ENCODE results near the gene NHLRC4.

The NHLRC4 gene

DNA sequence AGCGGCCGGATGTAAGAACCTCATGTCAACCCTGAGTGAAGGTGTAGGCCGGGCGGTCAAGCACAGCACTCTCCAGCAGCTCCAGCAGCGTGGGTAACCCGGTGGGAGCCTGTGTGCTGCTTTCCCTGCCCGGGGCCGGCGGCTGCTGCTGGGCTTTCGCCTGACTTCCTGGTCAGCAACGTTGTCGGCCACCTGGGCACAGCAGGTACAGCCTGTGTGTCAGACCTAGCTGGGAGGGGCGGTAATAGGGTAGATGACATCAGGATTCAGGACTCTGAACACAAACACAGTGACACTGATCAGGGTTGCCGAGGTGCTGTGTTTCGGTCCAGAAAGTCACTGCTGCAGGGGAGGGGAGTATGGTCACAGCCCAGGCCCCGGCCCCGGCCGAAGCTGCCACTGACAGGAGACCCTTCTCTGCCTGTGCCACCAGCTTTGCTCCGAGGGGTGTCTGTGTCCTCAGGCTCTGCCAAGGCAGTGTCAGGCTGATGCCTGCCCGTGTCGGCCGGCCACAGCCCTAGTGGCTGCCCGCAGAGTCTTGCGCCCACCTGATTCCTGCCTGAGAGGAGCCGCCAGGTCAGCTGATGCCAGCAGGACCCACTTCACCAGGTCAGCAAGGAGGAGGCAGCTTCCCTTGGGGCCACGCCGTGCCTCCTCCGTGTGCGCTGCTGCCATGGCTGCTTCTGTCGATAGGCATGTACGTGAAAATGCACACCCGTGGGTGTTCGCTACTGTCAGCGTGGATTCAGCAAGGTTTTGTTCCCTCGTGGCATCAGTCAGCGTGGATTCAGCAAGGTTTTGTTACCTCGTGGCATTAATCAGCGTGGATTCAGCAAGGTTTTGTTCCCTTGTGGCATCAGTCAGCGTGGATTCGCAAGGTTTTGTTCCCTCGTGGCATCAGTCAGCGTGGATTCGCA, 32.3 kb downstream of the NHLRC4 start:
- TF ChIP-seq ARNTL (CRISPR knock-in tag; IDR thresholded peaks at IDR 0.05; ENCODE audit: borderline replicate concordance, low read depth) (no peak), ZFP30 (CRISPR knock-in tag; IDR thresholded peaks at IDR 0.05) (no peak), BACH2 (CRISPR knock-in tag; IDR thresholded peaks at IDR 0.05; ENCODE audit: borderline replicate concordance) (no peak), ZNF70 (CRISPR knock-in tag; IDR thresholded peaks at IDR 0.05) (no peak), PPARA (CRISPR knock-in tag; IDR thresholded peaks at IDR 0.05; ENCODE audit: borderline replicate concordance) (no peak), ESRRG (CRISPR knock-in tag; IDR thresholded peaks at IDR 0.05) (no peak), OSR1 (CRISPR knock-in tag; IDR thresholded peaks at IDR 0.05) (no peak), ZC3H10 (CRISPR knock-in tag; IDR thresholded peaks at IDR 0.05) (no peak), CSDC2 (CRISPR knock-in tag; IDR thresholded peaks at IDR 0.05) (no peak), ZNF8 (CRISPR knock-in tag; IDR thresholded peaks at IDR 0.05) (no peak), SNAI2 (CRISPR knock-in tag; IDR thresholded peaks at IDR 0.05) (no peak), ISL1 (CRISPR knock-in tag; IDR thresholded peaks at IDR 0.05) (no peak), RARB (CRISPR knock-in tag; IDR thresholded peaks at IDR 0.05) (no peak)
- TF ChIP-seq, protein P1, sequence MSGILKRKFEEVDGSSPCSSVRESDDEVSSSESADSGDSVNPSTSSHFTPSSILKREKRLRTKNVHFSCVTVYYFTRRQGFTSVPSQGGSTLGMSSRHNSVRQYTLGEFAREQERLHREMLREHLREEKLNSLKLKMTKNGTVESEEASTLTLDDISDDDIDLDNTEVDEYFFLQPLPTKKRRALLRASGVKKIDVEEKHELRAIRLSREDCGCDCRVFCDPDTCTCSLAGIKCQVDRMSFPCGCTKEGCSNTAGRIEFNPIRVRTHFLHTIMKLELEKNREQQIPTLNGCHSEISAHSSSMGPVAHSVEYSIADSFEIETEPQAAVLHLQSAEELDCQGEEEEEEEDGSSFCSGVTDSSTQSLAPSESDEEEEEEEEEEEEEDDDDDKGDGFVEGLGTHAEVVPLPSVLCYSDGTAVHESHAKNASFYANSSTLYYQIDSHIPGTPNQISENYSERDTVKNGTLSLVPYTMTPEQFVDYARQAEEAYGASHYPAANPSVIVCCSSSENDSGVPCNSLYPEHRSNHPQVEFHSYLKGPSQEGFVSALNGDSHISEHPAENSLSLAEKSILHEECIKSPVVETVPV (CRISPR knock-in tag; IDR thresholded peaks at IDR 0.05): no peak
- no peak for ATAC-seq

DNA sequence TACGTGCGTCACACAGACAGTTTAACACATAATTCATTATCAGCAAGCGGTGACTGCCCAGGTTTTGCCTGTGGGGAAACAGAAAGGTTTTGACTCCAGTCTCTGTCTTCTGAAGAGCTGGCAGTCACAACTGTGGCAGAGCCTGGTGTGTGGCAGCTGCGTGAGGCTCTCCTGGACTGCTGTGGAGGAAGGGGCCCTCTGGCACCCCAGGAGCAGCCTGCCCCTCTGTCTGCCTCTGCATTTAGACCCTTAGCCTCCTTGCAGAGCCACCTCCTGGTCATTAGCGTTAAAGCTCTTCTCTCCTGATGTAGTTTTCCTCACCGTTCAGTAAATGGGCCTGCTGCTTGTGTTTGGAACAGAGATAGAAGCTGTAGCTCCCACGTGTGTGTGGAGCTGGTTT, 34.0 kb downstream of the NHLRC4 start:
- ATAC-seq: peak; percentile 67
- TF ChIP-seq BACH2 (CRISPR knock-in tag; IDR thresholded peaks at IDR 0.05; ENCODE audit: borderline replicate concordance) (no peak), ZNF70 (CRISPR knock-in tag; IDR thresholded peaks at IDR 0.05) (no peak), ZC3H10 (CRISPR knock-in tag; IDR thresholded peaks at IDR 0.05) (no peak), ARNTL (CRISPR knock-in tag; IDR thresholded peaks at IDR 0.05; ENCODE audit: borderline replicate concordance, low read depth) (no peak), ZFP30 (CRISPR knock-in tag; IDR thresholded peaks at IDR 0.05) (no peak), OSR1 (CRISPR knock-in tag; IDR thresholded peaks at IDR 0.05) (no peak), CSDC2 (CRISPR knock-in tag; IDR thresholded peaks at IDR 0.05) (no peak), RARB (CRISPR knock-in tag; IDR thresholded peaks at IDR 0.05) (no peak), ESRRG (CRISPR knock-in tag; IDR thresholded peaks at IDR 0.05) (no peak), PPARA (CRISPR knock-in tag; IDR thresholded peaks at IDR 0.05; ENCODE audit: borderline replicate concordance) (no peak), ZNF8 (CRISPR knock-in tag; IDR thresholded peaks at IDR 0.05) (no peak), TCF4 (CRISPR knock-in tag; IDR thresholded peaks at IDR 0.05; ENCODE audit: borderline replicate concordance) (no peak), GLIS3 (CRISPR knock-in tag; IDR thresholded peaks at IDR 0.05) (no peak), ZNF565 (CRISPR knock-in tag; conservative IDR thresholded peaks at IDR 0.05; ENCODE audit: low read depth) (no peak), ISL1 (CRISPR knock-in tag; IDR thresholded peaks at IDR 0.05) (no peak)
- TF ChIP-seq, protein P2, sequence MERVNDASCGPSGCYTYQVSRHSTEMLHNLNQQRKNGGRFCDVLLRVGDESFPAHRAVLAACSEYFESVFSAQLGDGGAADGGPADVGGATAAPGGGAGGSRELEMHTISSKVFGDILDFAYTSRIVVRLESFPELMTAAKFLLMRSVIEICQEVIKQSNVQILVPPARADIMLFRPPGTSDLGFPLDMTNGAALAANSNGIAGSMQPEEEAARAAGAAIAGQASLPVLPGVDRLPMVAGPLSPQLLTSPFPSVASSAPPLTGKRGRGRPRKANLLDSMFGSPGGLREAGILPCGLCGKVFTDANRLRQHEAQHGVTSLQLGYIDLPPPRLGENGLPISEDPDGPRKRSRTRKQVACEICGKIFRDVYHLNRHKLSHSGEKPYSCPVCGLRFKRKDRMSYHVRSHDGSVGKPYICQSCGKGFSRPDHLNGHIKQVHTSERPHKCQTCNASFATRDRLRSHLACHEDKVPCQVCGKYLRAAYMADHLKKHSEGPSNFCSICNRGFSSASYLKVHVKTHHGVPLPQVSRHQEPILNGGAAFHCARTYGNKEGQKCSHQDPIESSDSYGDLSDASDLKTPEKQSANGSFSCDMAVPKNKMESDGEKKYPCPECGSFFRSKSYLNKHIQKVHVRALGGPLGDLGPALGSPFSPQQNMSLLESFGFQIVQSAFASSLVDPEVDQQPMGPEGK (CRISPR knock-in tag; IDR thresholded peaks at IDR 0.05; ENCODE audit: borderline replicate concordance): no peak
- TF ChIP-seq, protein P3, sequence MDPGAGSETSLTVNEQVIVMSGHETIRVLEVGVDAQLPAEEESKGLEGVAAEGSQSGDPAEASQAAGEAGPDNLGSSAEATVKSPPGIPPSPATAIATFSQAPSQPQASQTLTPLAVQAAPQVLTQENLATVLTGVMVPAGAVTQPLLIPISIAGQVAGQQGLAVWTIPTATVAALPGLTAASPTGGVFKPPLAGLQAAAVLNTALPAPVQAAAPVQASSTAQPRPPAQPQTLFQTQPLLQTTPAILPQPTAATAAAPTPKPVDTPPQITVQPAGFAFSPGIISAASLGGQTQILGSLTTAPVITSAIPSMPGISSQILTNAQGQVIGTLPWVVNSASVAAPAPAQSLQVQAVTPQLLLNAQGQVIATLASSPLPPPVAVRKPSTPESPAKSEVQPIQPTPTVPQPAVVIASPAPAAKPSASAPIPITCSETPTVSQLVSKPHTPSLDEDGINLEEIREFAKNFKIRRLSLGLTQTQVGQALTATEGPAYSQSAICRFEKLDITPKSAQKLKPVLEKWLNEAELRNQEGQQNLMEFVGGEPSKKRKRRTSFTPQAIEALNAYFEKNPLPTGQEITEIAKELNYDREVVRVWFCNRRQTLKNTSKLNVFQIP (CRISPR knock-in tag; IDR thresholded peaks at IDR 0.05; ENCODE audit: borderline replicate concordance, low read depth): no peak
- TF ChIP-seq, protein P4, sequence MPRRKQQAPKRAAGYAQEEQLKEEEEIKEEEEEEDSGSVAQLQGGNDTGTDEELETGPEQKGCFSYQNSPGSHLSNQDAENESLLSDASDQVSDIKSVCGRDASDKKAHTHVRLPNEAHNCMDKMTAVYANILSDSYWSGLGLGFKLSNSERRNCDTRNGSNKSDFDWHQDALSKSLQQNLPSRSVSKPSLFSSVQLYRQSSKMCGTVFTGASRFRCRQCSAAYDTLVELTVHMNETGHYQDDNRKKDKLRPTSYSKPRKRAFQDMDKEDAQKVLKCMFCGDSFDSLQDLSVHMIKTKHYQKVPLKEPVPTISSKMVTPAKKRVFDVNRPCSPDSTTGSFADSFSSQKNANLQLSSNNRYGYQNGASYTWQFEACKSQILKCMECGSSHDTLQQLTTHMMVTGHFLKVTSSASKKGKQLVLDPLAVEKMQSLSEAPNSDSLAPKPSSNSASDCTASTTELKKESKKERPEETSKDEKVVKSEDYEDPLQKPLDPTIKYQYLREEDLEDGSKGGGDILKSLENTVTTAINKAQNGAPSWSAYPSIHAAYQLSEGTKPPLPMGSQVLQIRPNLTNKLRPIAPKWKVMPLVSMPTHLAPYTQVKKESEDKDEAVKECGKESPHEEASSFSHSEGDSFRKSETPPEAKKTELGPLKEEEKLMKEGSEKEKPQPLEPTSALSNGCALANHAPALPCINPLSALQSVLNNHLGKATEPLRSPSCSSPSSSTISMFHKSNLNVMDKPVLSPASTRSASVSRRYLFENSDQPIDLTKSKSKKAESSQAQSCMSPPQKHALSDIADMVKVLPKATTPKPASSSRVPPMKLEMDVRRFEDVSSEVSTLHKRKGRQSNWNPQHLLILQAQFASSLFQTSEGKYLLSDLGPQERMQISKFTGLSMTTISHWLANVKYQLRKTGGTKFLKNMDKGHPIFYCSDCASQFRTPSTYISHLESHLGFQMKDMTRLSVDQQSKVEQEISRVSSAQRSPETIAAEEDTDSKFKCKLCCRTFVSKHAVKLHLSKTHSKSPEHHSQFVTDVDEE (CRISPR knock-in tag; IDR thresholded peaks at IDR 0.05): no peak
- TF ChIP-seq, protein P1 (CRISPR knock-in tag; IDR thresholded peaks at IDR 0.05): no peak

Measured in SK-N-SH treated with all-trans-retinoic acid at 6 μM for 48 hours (cell line).